ENCODE measurements around the gene TRIM17. TPM values are rescaled to one million over a fixed set of nuclear protein-coding genes. Genes with fewer than 3 reads are reported as not detected.

TRIM17 gene
- total and polyA plus RNA-seq, 2 donors (not counting 1 experiment from before 2014, with no cell fraction given), result 0.12 to 0.17 TPM

DNA sequence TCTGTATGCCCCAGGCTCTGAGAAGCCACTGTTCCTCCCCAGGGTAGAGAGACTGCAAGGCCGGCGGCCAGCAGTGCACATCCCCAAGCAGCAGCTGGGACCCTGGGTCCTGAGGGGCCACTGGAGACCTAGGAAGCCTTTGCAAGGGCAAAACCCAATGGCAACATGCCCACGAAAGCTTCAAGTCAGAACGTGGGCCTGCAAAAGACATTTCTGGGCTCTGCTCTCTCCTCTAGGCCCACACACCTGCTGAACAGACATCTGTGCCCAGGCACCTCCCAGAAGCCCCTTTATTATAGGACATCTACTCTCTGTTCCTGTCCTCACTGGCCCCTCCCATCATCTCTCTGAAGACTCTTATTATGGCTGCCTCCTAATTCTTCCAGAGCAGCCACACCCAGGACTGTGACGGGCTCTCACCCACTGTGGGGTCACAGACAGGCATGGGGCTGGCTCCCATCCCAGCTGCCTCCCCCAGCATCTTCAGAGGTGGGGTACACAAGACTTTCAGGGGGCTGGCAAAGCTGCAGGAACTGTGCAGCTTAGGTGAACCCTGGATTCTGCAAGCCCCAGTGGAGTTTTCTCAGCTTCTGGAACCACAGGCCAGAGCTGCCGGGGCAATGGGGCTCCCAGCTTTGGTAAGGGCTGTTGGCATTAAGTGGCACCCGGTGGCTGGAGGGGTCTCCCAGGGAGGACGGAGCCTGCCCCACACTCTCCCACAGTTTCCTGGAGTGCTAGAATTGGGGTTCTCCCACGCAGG lies 22.7 kb downstream of the TRIM17 start:
- Histone ChIP-seq H3K4me2 (ENCODE audit: extremely low read depth, insufficient read depth, low read length) (no peak overlapping the region), H3K4me3 (replicated peaks in 1 of 4; ENCODE audit: control extremely low read depth in 1 of 4, insufficient read depth in 1 of 4, low read depth in 3 of 4, low read length in 4 of 4) (no peak overlapping the region), H3K4me1 (ENCODE audit: control insufficient read depth, extremely low read depth, insufficient read depth, low read length) (peaks cover 10% of the 10 kb centered on the region), H3K9ac (ENCODE audit: insufficient read depth, low read length) (no peak overlapping the region), H2AFZ (ENCODE audit: low read length) (no peak overlapping the region), H3K27me3 (ENCODE audit: control insufficient read depth, insufficient read depth, low read length) (no peaks in the 10 kb centered on the region), H3K79me2 (ENCODE audit: control insufficient read depth, insufficient read depth, low read length) (no peaks in the 10 kb centered on the region), H3K36me3 (ENCODE audit: control insufficient read depth, insufficient read depth, low read length) (peaks cover 11% of the 10 kb centered on the region), H3K27ac (ENCODE audit: insufficient read depth, low read length) (no peak overlapping the region), H4K20me1 (ENCODE audit: control insufficient read depth, extremely low read depth, insufficient read depth, low read length) (no peaks in the 10 kb centered on the region), H3K9me3 (ENCODE audit: control insufficient read depth, insufficient read depth, low read depth, low read length) (no peaks in the 10 kb centered on the region)
- no peak for DNase-seq (ENCODE audit: low read depth in 2 of 2)
- TF ChIP-seq EZH2 (IDR thresholded peaks at IDR 0.05; ENCODE audit: low read length, missing control alignments), result no peak
- TF ChIP-seq, protein P1, sequence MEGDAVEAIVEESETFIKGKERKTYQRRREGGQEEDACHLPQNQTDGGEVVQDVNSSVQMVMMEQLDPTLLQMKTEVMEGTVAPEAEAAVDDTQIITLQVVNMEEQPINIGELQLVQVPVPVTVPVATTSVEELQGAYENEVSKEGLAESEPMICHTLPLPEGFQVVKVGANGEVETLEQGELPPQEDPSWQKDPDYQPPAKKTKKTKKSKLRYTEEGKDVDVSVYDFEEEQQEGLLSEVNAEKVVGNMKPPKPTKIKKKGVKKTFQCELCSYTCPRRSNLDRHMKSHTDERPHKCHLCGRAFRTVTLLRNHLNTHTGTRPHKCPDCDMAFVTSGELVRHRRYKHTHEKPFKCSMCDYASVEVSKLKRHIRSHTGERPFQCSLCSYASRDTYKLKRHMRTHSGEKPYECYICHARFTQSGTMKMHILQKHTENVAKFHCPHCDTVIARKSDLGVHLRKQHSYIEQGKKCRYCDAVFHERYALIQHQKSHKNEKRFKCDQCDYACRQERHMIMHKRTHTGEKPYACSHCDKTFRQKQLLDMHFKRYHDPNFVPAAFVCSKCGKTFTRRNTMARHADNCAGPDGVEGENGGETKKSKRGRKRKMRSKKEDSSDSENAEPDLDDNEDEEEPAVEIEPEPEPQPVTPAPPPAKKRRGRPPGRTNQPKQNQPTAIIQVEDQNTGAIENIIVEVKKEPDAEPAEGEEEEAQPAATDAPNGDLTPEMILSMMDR (conservative IDR thresholded peaks at IDR 0.05 in 1 of 2, IDR thresholded peaks at IDR 0.05 in 1 of 2; ENCODE audit: low read depth in 1 of 2, low read length in 2 of 2), result no peak

- no peaks in the 10 kb centered on the region for H3K9me3 ChIP-seq (ENCODE audit: control insufficient read depth, insufficient read depth, low read depth, low read length)
- no peak overlapping the region for H3K9ac ChIP-seq (ENCODE audit: insufficient read depth, low read length)
- no peaks in the 10 kb centered on the region for H3K79me2 ChIP-seq (ENCODE audit: control insufficient read depth, insufficient read depth, low read length)
- H3K4me3 ChIP-seq (replicated peaks in 1 of 4; ENCODE audit: control extremely low read depth in 1 of 4, insufficient read depth in 1 of 4, low read depth in 3 of 4, low read length in 4 of 4), result no peak overlapping the region
- H3K27me3 ChIP-seq (ENCODE audit: control insufficient read depth, insufficient read depth, low read length), result no peaks in the 10 kb centered on the region
- no peaks in the 10 kb centered on the region for H4K20me1 ChIP-seq (ENCODE audit: control insufficient read depth, extremely low read depth, insufficient read depth, low read length)
- peaks cover 10% of the 10 kb centered on the region for H3K36me3 ChIP-seq (ENCODE audit: control insufficient read depth, insufficient read depth, low read length)
- H3K4me2 ChIP-seq (ENCODE audit: extremely low read depth, insufficient read depth, low read length), result no peak overlapping the region
- H3K4me1 ChIP-seq (ENCODE audit: control insufficient read depth, extremely low read depth, insufficient read depth, low read length), result peaks cover 10% of the 10 kb centered on the region
- no peak overlapping the region for H2AFZ ChIP-seq (ENCODE audit: low read length)
- no peak overlapping the region for H3K27ac ChIP-seq (ENCODE audit: insufficient read depth, low read length)
- TF ChIP-seq, protein P1 (conservative IDR thresholded peaks at IDR 0.05 in 1 of 2, IDR thresholded peaks at IDR 0.05 in 1 of 2; ENCODE audit: low read depth in 1 of 2, low read length in 2 of 2), result peak; percentile 66 to 69
- no peak for TF ChIP-seq EZH2 (IDR thresholded peaks at IDR 0.05; ENCODE audit: low read length, missing control alignments)
- DNase-seq (ENCODE audit: low read depth in 2 of 2), result peak; percentile 72 to 77
These were observed 23.4 kb downstream of the TRIM17 start for GRCh38 chr1:228393268-228393701.

DNA sequence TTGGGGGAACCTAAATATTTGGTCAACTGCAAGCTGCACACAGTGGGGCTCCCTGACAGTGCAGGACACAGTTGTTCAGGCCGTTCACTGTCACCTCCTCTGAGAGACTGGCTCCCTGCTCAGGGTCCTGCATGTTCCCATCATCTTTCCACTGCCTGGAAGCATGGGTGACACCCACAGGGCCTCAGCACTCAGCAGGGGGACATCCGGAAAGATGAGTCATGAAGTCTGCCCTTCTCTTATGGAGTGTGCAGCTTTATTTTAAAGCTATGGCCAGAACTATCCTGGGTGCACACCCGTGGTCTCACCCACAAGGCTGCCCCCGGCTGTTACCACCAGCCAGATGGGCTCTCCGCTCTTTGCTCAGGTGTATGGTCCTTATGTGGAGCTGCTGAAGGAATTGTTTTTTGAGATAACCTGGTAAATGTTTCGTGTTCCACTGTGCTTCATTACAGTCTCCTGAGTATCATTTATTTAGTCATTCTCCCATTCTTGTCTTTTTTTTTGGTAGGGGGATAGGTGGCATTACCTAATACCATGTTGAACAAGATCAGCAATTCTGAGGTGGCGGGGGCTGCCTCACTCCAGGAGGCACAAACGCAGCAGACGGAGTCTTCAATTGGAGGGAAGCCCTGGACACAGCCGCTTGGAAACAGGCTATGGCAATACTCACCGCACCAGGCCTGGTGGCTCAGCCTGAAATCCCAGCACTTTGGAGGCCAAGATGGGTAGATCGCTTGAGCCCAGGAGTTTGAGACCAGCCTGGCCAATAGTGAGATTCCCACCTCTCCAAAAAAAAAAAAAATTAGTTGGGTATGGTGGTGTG lies 24.3 kb downstream of the TRIM17 start:
- H4K20me1 ChIP-seq (ENCODE audit: control insufficient read depth, extremely low read depth, insufficient read depth, low read length), result no peaks in the 10 kb centered on the region
- peaks cover 10% of the 10 kb centered on the region for H3K36me3 ChIP-seq (ENCODE audit: control insufficient read depth, insufficient read depth, low read length)
- no peak for TF ChIP-seq EZH2 (IDR thresholded peaks at IDR 0.05; ENCODE audit: low read length, missing control alignments)
- TF ChIP-seq, protein P1 (conservative IDR thresholded peaks at IDR 0.05 in 1 of 2, IDR thresholded peaks at IDR 0.05 in 1 of 2; ENCODE audit: low read depth in 1 of 2, low read length in 2 of 2), result no peak
- H3K27ac ChIP-seq (ENCODE audit: insufficient read depth, low read length), result no peak overlapping the region
- no peaks in the 10 kb centered on the region for H3K27me3 ChIP-seq (ENCODE audit: control insufficient read depth, insufficient read depth, low read length)
- H3K4me2 ChIP-seq (ENCODE audit: extremely low read depth, insufficient read depth, low read length), result no peak overlapping the region
- H3K9ac ChIP-seq (ENCODE audit: insufficient read depth, low read length), result no peak overlapping the region
- no peaks in the 10 kb centered on the region for H3K9me3 ChIP-seq (ENCODE audit: control insufficient read depth, insufficient read depth, low read depth, low read length)
- no peaks in the 10 kb centered on the region for H3K79me2 ChIP-seq (ENCODE audit: control insufficient read depth, insufficient read depth, low read length)
- H3K4me1 ChIP-seq (ENCODE audit: control insufficient read depth, extremely low read depth, insufficient read depth, low read length), result peaks cover 10% of the 10 kb centered on the region
- peak in 1 of 2 donors; percentile 32 for DNase-seq (ENCODE audit: low read depth in 2 of 2)
- H2AFZ ChIP-seq (ENCODE audit: low read length), result no peak overlapping the region
- H3K4me3 ChIP-seq (replicated peaks in 1 of 4; ENCODE audit: control extremely low read depth in 1 of 4, insufficient read depth in 1 of 4, low read depth in 3 of 4, low read length in 4 of 4), result no peak overlapping the region
